ENCODE measurements around the gene ENDOD1. TPM values are rescaled to one million over a fixed set of nuclear protein-coding genes. Genes with fewer than 3 reads are reported as not detected.

Gene ENDOD1
- total RNA-seq, 2 donors from 2014 or later = 16.1 to 20.5 TPM

- no peak for ATAC-seq (replicated peaks in 1 of 2)
- peaks cover 47% of the 10 kb centered on the region for H3K4me1 Mint-ChIP-seq (ENCODE audit: low read depth)
- no peak for DNase-seq
Measured at GRCh38 chr11:95155385-95155784, 65.7 kb downstream of the ENDOD1 start.

GRCh38 chr11:95156133-95156721, 66.6 kb downstream of the ENDOD1 start:
- Mint-ChIP-seq H3K36me3 (ENCODE audit: insufficient read depth in 2 of 2) (no peaks in the 10 kb centered on the region), H3K4me3 (no peak overlapping the region), H3K27me3 (ENCODE audit: low read depth) (no peaks in the 10 kb centered on the region), H3K4me1 (ENCODE audit: low read depth) (peaks cover 47% of the 10 kb centered on the region), H3K9me3 (no peaks in the 10 kb centered on the region), H3K27ac (no peak overlapping the region)
- DNase-seq (no peak), ATAC-seq (replicated peaks in 1 of 2) (no peak)

More at GRCh38 chr11:95155385-95155784, 65.7 kb downstream of the ENDOD1 start:
- Mint-ChIP-seq H3K4me3 (no peak overlapping the region), H3K36me3 (ENCODE audit: insufficient read depth in 2 of 2) (no peaks in the 10 kb centered on the region), H3K27me3 (ENCODE audit: low read depth) (no peaks in the 10 kb centered on the region), H3K27ac (no peak overlapping the region), H3K9me3 (no peaks in the 10 kb centered on the region)

GRCh38 chr11:95156916-95157541, 67.4 kb downstream of the ENDOD1 start:
- DNase-seq = no peak
- Mint-ChIP-seq H3K27ac (peak overlapping the region; percentile 1), H3K9me3 (no peaks in the 10 kb centered on the region), H3K36me3 (ENCODE audit: insufficient read depth in 2 of 2) (no peaks in the 10 kb centered on the region), H3K4me1 (ENCODE audit: low read depth) (peaks cover 40% of the 10 kb centered on the region), H3K27me3 (ENCODE audit: low read depth) (no peaks in the 10 kb centered on the region), H3K4me3 (no peak overlapping the region)
- ATAC-seq (replicated peaks in 1 of 2) = no peak

GRCh38 chr11:95157824-95158223, 68.2 kb downstream of the ENDOD1 start:
- H3K27ac Mint-ChIP-seq = peak overlapping the region; percentile 1
- no peak for ATAC-seq (replicated peaks in 1 of 2)
- no peak overlapping the region for H3K4me3 Mint-ChIP-seq
- no peaks in the 10 kb centered on the region for H3K27me3 Mint-ChIP-seq (ENCODE audit: low read depth)
- no peaks in the 10 kb centered on the region for H3K9me3 Mint-ChIP-seq
- H3K4me1 Mint-ChIP-seq (ENCODE audit: low read depth) = peaks cover 34% of the 10 kb centered on the region
- DNase-seq = no peak
- H3K36me3 Mint-ChIP-seq (ENCODE audit: insufficient read depth in 2 of 2) = no peaks in the 10 kb centered on the region

GRCh38 chr11:95161248-95161647, 71.6 kb downstream of the ENDOD1 start:
- H3K9me3 Mint-ChIP-seq = no peaks in the 10 kb centered on the region
- no peak overlapping the region for H3K27ac Mint-ChIP-seq
- H3K4me3 Mint-ChIP-seq = no peak overlapping the region

GRCh38 chr11:95163106-95163505, 73.5 kb downstream of the ENDOD1 start:
- no peaks in the 10 kb centered on the region for H3K27me3 Mint-ChIP-seq (ENCODE audit: low read depth)
- H3K27ac Mint-ChIP-seq = peak overlapping the region; percentile 16
- DNase-seq (no peak), ATAC-seq (replicated peaks in 1 of 2) (no peak)
- peaks cover 20% of the 10 kb centered on the region for H3K4me1 Mint-ChIP-seq (ENCODE audit: low read depth)
- H3K4me3 Mint-ChIP-seq = peak overlapping the region in 1 of 2 donors; percentile 44
- H3K36me3 Mint-ChIP-seq (ENCODE audit: insufficient read depth in 2 of 2) = no peaks in the 10 kb centered on the region
- no peaks in the 10 kb centered on the region for H3K9me3 Mint-ChIP-seq

More at GRCh38 chr11:95161248-95161647, 71.6 kb downstream of the ENDOD1 start:
- DNase-seq (no peak), ATAC-seq (replicated peaks in 1 of 2) (no peak)
- Mint-ChIP-seq H3K36me3 (ENCODE audit: insufficient read depth in 2 of 2) (no peaks in the 10 kb centered on the region), H3K4me1 (ENCODE audit: low read depth) (peaks cover 29% of the 10 kb centered on the region), H3K27me3 (ENCODE audit: low read depth) (no peaks in the 10 kb centered on the region)

- H3K27ac Mint-ChIP-seq = no peak overlapping the region
- no peaks in the 10 kb centered on the region for H3K27me3 Mint-ChIP-seq (ENCODE audit: low read depth)
- DNase-seq (no peak), ATAC-seq (replicated peaks in 1 of 2) (peak in 1 of 2 donors; percentile 44)
- peaks cover 15% of the 10 kb centered on the region for H3K4me1 Mint-ChIP-seq (ENCODE audit: low read depth)
- no peak overlapping the region for H3K4me3 Mint-ChIP-seq
- no peaks in the 10 kb centered on the region for H3K36me3 Mint-ChIP-seq (ENCODE audit: insufficient read depth in 2 of 2)
- H3K9me3 Mint-ChIP-seq = no peaks in the 10 kb centered on the region
Measured at GRCh38 chr11:95165638-95166037, 76.0 kb downstream of the ENDOD1 start.

- Mint-ChIP-seq H3K27me3 (ENCODE audit: low read depth) (no peaks in the 10 kb centered on the region), H3K36me3 (ENCODE audit: insufficient read depth in 2 of 2) (no peaks in the 10 kb centered on the region), H3K4me3 (no peak overlapping the region), H3K4me1 (ENCODE audit: low read depth) (peaks cover 15% of the 10 kb centered on the region), H3K9me3 (no peaks in the 10 kb centered on the region), H3K27ac (no peak overlapping the region)
- DNase-seq (no peak), ATAC-seq (replicated peaks in 1 of 2) (no peak)
Measured at GRCh38 chr11:95166781-95167180, 77.1 kb downstream of the ENDOD1 start.

GRCh38 chr11:95170294-95170693, 80.6 kb downstream of the ENDOD1 start:
- Mint-ChIP-seq H3K4me3 (no peak overlapping the region), H3K27ac (no peak overlapping the region), H3K9me3 (no peaks in the 10 kb centered on the region), H3K36me3 (ENCODE audit: insufficient read depth in 2 of 2) (no peaks in the 10 kb centered on the region), H3K27me3 (ENCODE audit: low read depth) (no peaks in the 10 kb centered on the region), H3K4me1 (ENCODE audit: low read depth) (no peaks in the 10 kb centered on the region)
- no peak for ATAC-seq (replicated peaks in 1 of 2)
- DNase-seq = no peak

- H3K27me3 Mint-ChIP-seq (ENCODE audit: low read depth) = no peaks in the 10 kb centered on the region
- no peak for ATAC-seq (replicated peaks in 1 of 2)
- no peaks in the 10 kb centered on the region for H3K9me3 Mint-ChIP-seq
- H3K4me3 Mint-ChIP-seq = no peak overlapping the region
- peaks cover 0 to 2% of the 10 kb centered on the region in 2 donors for H3K36me3 Mint-ChIP-seq (ENCODE audit: insufficient read depth in 2 of 2)
- no peak for DNase-seq
- H3K27ac Mint-ChIP-seq = no peak overlapping the region
- H3K4me1 Mint-ChIP-seq (ENCODE audit: low read depth) = no peaks in the 10 kb centered on the region
Measured at GRCh38 chr11:95175818-95176380, 86.3 kb downstream of the ENDOD1 start.

Other genes with a start within 250 kb of the ENDOD1 start
- gene CWC15, start 116.3 kb upstream of the ENDOD1 start, total RNA-seq = 10 to 100 TPM; 75.1 to 91.4 TPM
- gene KDM4D, start 116.1 kb upstream of the ENDOD1 start, total RNA-seq = 1 to 10 TPM; 1.4 to 1.8 TPM
- gene KDM4E, start 64.6 kb upstream of the ENDOD1 start, total RNA-seq = not detected
- not detected for gene KDM4F, start 40.4 kb upstream of the ENDOD1 start, total RNA-seq
- gene SRSF8, start 22.9 kb upstream of the ENDOD1 start, total RNA-seq = 10 to 100 TPM; 37.9 to 43.7 TPM
- 10 to 100 TPM; 13.7 to 15.6 TPM for gene SESN3, start 141.4 kb downstream of the ENDOD1 start, total RNA-seq

Measured in activated T-cell treated with anti-CD3 and anti-CD28 coated beads, Interleukin-2, amount 50 U/mL, for 72 hours (primary cell).